Measurements from ENCODE around the gene FOXF2. TPM values are rescaled to one million over a fixed set of nuclear protein-coding genes. Genes with fewer than 3 reads are reported as not detected.

Gene FOXF2
- total and polyA plus RNA-seq, 2 of the 4 experiments (the other 2 are of a cell fraction) = 2.5 to 16.3 TPM

DNA sequence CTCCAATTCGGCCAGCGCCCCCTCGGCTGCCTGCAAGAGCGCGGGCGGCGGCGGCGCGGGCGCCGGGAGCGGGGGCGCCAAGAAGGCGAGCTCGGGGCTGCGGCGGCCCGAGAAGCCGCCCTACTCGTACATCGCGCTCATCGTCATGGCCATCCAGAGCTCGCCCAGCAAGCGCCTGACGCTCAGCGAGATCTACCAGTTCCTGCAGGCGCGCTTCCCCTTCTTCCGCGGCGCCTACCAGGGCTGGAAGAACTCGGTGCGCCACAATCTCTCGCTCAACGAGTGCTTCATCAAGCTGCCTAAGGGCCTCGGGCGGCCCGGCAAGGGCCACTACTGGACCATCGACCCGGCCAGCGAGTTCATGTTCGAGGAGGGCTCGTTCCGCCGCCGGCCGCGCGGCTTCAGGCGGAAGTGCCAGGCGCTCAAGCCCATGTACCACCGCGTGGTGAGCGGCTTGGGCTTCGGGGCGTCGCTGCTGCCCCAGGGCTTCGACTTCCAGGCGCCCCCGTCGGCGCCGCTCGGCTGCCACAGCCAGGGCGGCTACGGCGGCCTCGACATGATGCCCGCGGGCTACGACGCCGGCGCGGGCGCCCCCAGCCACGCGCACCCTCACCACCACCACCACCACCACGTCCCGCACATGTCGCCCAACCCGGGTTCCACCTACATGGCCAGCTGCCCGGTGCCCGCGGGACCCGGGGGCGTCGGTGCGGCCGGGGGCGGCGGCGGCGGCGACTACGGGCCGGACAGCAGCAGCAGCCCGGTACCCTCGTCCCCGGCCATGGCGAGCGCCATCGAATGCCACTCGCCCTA, 963 bp downstream of the FOXF2 start:
- peak overlapping the region; percentile 84 for H2AFZ ChIP-seq (replicated peaks; ENCODE audit: low read length, poor library complexity)
- peak overlapping the region; percentile 19; the same call in 1 of the 2 replicates for H3K18ac ChIP-seq (ENCODE audit: low read depth, low read length)
- DNase-seq (peak; percentile 70), ATAC-seq (ENCODE audit: low read depth) (peak; percentile 1)
- in situ Hi-C loops (cut with MboI; ENCODE audit: low sequenced_read_pairs) = loop anchor here (10.0 to 25.0 kb wide), 2 partner anchors 478 to 796 kb away; no protein-coding TSS in a partner anchor
- 0 out of 2 replicates have a peak, but pooled peaks cover 3% of the 10 kb centered on the region for H3K9me1 ChIP-seq (ENCODE audit: insufficient read depth, low read length)
- H2AK9ac ChIP-seq (replicated peaks; ENCODE audit: low read depth, low read length, poor library complexity) = peak overlapping the region; percentile 53
- H4K8ac ChIP-seq (ENCODE audit: low read depth in 2 of 2, low read length in 2 of 2) = peak overlapping the region; percentile 50 to 56; a peak in 1 of 4 replicates
- H4K5ac ChIP-seq (ENCODE audit: low read depth, low read length) = no peak overlapping the region
- peak overlapping the region; percentile 88 for H3K9ac ChIP-seq (ENCODE audit: low read depth, low read length)
- H2BK15ac ChIP-seq (ENCODE audit: low read depth, low read length) = no peak overlapping the region
- H3K56ac ChIP-seq (ENCODE audit: extremely low read depth, insufficient read depth, low read length) = peak overlapping the region; percentile 30; the same call in 1 of the 2 replicates
- H2BK120ac ChIP-seq (ENCODE audit: low read depth, low read length) = peak overlapping the region; percentile 58; the same call in 1 of the 2 replicates
- H3K27me3 ChIP-seq (ENCODE audit: control insufficient read depth, insufficient read depth, low read length) = no peaks in the 10 kb centered on the region; the same call in 1 of the 2 replicates
- no peak overlapping the region for H2BK20ac ChIP-seq (ENCODE audit: low read depth, low read length)
- peaks cover 4% of the 10 kb centered on the region for H3K36me3 ChIP-seq (ENCODE audit: control insufficient read depth, insufficient read depth, low read length)
- dilution Hi-C loops (cut with HindIII; ENCODE audit: low sequenced_read_pairs, unreplicated experiment) = no loop called here
- no TSS peak for BruUV-seq (replicated peaks)
- peak overlapping the region; percentile 75 for H2BK5ac ChIP-seq (ENCODE audit: low read depth, low read length, poor library complexity, severe bottlenecking)
- H4K91ac ChIP-seq (ENCODE audit: insufficient read depth, low read depth, low read length) = peak overlapping the region; percentile 51; the same call in 1 of the 2 replicates
- peaks cover 13% of the 10 kb centered on the region; the same call in 1 of the 2 replicates for H4K20me1 ChIP-seq (ENCODE audit: insufficient read depth, low read length)
- peak overlapping the region; percentile 23; the same call in 1 of the 2 replicates for H3K14ac ChIP-seq (replicated peaks; ENCODE audit: low read depth, low read length)
- TF ChIP-seq CHD1 (IDR thresholded peaks at IDR 0.05; ENCODE audit: low read depth, low read length) (0 out of 2 replicates have a peak, but pooled peaks have one; percentile 38), RAD21 (IDR thresholded peaks at IDR 0.05; ENCODE audit: low read length) (no peak), RFX5 (IDR thresholded peaks at IDR 0.05; ENCODE audit: low read depth, low read length) (no peak), CEBPB (IDR thresholded peaks at IDR 0.05; ENCODE audit: low read depth, low read length) (no peak)
- TF ChIP-seq, protein P1, sequence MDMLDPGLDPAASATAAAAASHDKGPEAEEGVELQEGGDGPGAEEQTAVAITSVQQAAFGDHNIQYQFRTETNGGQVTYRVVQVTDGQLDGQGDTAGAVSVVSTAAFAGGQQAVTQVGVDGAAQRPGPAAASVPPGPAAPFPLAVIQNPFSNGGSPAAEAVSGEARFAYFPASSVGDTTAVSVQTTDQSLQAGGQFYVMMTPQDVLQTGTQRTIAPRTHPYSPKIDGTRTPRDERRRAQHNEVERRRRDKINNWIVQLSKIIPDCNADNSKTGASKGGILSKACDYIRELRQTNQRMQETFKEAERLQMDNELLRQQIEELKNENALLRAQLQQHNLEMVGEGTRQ (IDR thresholded peaks at IDR 0.05; ENCODE audit: low read depth, low read length) = no peak
- peak overlapping the region; percentile 98 for H3K23ac ChIP-seq (ENCODE audit: low read depth, low read length)
- peaks cover 7 to 8% of the 10 kb centered on the region in 2 experiments for H3K79me1 ChIP-seq (ENCODE audit: low read depth in 1 of 2, low read length in 2 of 2)
- ChIA-PET CTCF (interaction anchor here (0.6 kb wide), 1 partner anchor 34 kb away, joined by 4 read pairs; no protein-coding TSS in a partner anchor), POLR2A (ENCODE audit: unreplicated experiment) (interaction anchor here (0.6 to 0.7 kb wide), 2 partner anchors 34 to 707 kb away, joined by 3 to 4 read pairs; no protein-coding TSS in a partner anchor)
- H3K4me2 ChIP-seq (ENCODE audit: low read depth, low read length) = peak overlapping the region; percentile 95
- peak overlapping the region; percentile 32; the same call in 1 of the 2 replicates for H2AK5ac ChIP-seq (ENCODE audit: low read depth, low read length)
- peak overlapping the region; percentile 98 for H3K27ac ChIP-seq (ENCODE audit: insufficient read depth, low read length)
- intact Hi-C loops (cut with micrococcal nuclease) = no loop called here
- 0% methylated on average over 29 of the region's 106 CpGs; no CpG with 5 or more reads in 1 of the 2 experiments for WGBS, 2 experiments (ENCODE audit: extremely low coverage in 2 of 2, insufficient read length in 1 of 2)
- no peaks in the 10 kb centered on the region for H3K9me3 ChIP-seq (ENCODE audit: control insufficient read depth, insufficient read depth, low read length)
- peaks cover 16% of the 10 kb centered on the region for H3K4me1 ChIP-seq (ENCODE audit: control insufficient read depth, insufficient read depth, low read length)
- H3K4ac ChIP-seq (ENCODE audit: low read depth, low read length) = peak overlapping the region; percentile 83
- H3K4me3 ChIP-seq (ENCODE audit: insufficient read depth, low read depth, low read length) = peak overlapping the region; percentile 58

Measured in IMR-90 (cell line).